ENCODE results near the gene BMPR2.

DNA sequence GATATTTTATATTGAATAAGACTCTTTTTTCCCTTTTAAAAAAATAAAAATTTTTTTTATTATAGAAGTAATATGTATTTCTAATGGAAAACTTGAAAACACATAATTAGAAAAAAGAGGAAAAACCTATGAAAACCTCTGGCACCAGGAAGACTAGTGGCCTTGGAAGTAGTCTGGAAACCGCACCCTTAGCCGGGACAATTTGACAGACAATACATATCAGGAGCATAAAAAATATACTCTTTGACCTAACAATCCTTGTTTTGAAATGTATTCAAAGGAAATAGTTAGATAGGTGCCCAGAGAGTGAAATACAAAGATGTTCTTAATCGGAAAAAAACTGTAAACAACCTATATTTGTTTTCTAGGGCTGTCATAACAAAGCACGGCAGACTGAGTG is 223.8 kb downstream of the BMPR2 start:
- TF ChIP-seq POLR2A (IDR thresholded peaks at IDR 0.05; ENCODE audit: low read depth, low read length) (no peak), SMC3 (IDR thresholded peaks at IDR 0.05; ENCODE audit: low read depth, low read length) (no peak), MAFK (IDR thresholded peaks at IDR 0.05; ENCODE audit: low read depth, low read length) (no peak), RFX5 (IDR thresholded peaks at IDR 0.05; ENCODE audit: low read depth, low read length) (no peak), MAZ (IDR thresholded peaks at IDR 0.05; ENCODE audit: borderline replicate concordance, low read depth, low read length) (no peak), RAD21 (IDR thresholded peaks at IDR 0.05; ENCODE audit: low read length) (no peak), FOS (IDR thresholded peaks at IDR 0.05; ENCODE audit: low read depth, low read length) (no peak), CHD1 (IDR thresholded peaks at IDR 0.05; ENCODE audit: low read depth, low read length) (no peak), USF2 (IDR thresholded peaks at IDR 0.05; ENCODE audit: low read depth, low read length) (no peak)
- TF ChIP-seq, protein P1, sequence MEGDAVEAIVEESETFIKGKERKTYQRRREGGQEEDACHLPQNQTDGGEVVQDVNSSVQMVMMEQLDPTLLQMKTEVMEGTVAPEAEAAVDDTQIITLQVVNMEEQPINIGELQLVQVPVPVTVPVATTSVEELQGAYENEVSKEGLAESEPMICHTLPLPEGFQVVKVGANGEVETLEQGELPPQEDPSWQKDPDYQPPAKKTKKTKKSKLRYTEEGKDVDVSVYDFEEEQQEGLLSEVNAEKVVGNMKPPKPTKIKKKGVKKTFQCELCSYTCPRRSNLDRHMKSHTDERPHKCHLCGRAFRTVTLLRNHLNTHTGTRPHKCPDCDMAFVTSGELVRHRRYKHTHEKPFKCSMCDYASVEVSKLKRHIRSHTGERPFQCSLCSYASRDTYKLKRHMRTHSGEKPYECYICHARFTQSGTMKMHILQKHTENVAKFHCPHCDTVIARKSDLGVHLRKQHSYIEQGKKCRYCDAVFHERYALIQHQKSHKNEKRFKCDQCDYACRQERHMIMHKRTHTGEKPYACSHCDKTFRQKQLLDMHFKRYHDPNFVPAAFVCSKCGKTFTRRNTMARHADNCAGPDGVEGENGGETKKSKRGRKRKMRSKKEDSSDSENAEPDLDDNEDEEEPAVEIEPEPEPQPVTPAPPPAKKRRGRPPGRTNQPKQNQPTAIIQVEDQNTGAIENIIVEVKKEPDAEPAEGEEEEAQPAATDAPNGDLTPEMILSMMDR (conservative IDR thresholded peaks at IDR 0.05; ENCODE audit: low read depth, low read length) = no peak
- TF ChIP-seq, protein P2, sequence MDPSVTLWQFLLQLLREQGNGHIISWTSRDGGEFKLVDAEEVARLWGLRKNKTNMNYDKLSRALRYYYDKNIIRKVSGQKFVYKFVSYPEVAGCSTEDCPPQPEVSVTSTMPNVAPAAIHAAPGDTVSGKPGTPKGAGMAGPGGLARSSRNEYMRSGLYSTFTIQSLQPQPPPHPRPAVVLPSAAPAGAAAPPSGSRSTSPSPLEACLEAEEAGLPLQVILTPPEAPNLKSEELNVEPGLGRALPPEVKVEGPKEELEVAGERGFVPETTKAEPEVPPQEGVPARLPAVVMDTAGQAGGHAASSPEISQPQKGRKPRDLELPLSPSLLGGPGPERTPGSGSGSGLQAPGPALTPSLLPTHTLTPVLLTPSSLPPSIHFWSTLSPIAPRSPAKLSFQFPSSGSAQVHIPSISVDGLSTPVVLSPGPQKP (IDR thresholded peaks at IDR 0.05; ENCODE audit: borderline replicate concordance, low read depth, low read length) = no peak
